BLaER1 (cell line): Measurements from ENCODE around the gene FBLN2.

Experiments
- H3K27ac ChIP-seq: shearing (Covaris generic); formaldehyde crosslinking; 2 replicates; pipeline ENCODE4 v1.8.1; 2022
- H3K27me3 ChIP-seq: shearing (Covaris generic); formaldehyde crosslinking; 2 replicates; pipeline ENCODE4 v1.8.1; 2022
- H3K36me3 ChIP-seq: shearing (Covaris generic); formaldehyde crosslinking; 2 replicates; pipeline ENCODE4 v1.8.1; 2022
- H3K4me1 ChIP-seq: shearing (Covaris generic); formaldehyde crosslinking; 2 replicates; pipeline ENCODE4 v1.8.1; 2022
- H3K4me2 ChIP-seq: shearing (Covaris generic); formaldehyde crosslinking; 2 replicates; pipeline ENCODE4 v1.8.1; 2022
- H3K4me3 ChIP-seq: shearing (Covaris generic); formaldehyde crosslinking; 2 replicates; pipeline ENCODE4 v1.8.1; 2022
- H3K9ac ChIP-seq: shearing (Covaris generic); formaldehyde crosslinking; 2 replicates; pipeline ENCODE4 v1.8.1; 2022
- H3K9me3 ChIP-seq: shearing (Covaris generic); formaldehyde crosslinking; 2 replicates; pipeline ENCODE4 v1.8.1; 2022
- H4K20me1 ChIP-seq: shearing (Covaris generic); formaldehyde crosslinking; 2 replicates; pipeline ENCODE4 v1.8.1; 2022
- Cebpa-rat ChIP-seq: shearing (Covaris generic); IDR thresholded peaks from 2 replicates; pipeline ENCODE4 v1.8.1; 2022

Gene FBLN2

DNA sequence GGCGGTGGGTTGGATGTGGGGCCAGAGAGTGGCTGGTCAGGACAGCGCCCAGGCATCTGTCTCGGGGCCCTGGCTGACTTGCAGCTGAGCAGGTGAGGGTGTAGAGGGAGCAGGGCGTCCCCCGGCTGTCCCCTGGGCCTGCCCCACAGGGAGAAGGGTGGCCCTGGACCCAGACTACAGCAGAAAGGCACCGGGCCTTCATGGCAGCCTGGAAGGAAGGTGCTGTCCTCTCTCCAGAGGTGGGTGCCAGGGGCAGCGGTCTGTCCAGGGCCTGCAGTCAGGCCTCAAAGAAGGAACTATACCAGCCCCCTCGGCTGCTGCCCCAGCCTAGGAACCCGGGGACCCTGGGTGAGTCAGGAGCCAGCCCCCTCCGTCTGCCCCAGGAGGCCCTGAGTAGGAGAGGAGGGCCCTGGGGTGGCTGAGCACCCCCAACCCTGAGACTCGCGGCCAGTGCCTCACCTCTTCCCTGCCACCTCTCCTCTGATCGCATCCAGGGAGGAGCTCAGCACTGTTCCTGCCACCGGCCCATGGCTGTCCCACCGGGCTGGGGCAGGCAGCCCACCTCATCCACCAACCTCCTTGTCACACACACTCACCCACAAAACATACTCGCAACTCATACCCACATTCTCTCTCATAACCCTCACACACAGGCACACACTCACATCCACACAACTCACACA lies 133.5 kb downstream of the FBLN2 start:
- no peak overlapping the region for H3K4me2 ChIP-seq
- H3K27me3 ChIP-seq: no peaks in the 10 kb centered on the region
- no peak overlapping the region for H3K27ac ChIP-seq
- H3K9me3 ChIP-seq: no peaks in the 10 kb centered on the region
- no peaks in the 10 kb centered on the region for H4K20me1 ChIP-seq
- H3K9ac ChIP-seq: no peak overlapping the region
- H3K4me1 ChIP-seq: peaks cover 13% of the 10 kb centered on the region
- no peak for TF ChIP-seq Cebpa-rat
- no peaks in the 10 kb centered on the region for H3K36me3 ChIP-seq
- no peak overlapping the region for H3K4me3 ChIP-seq

- H3K9me3 ChIP-seq: no peaks in the 10 kb centered on the region
- no peaks in the 10 kb centered on the region for H3K27me3 ChIP-seq
- H3K4me2 ChIP-seq: no peak overlapping the region
- no peaks in the 10 kb centered on the region for H3K36me3 ChIP-seq
- no peak overlapping the region for H3K27ac ChIP-seq
- no peak overlapping the region for H3K4me3 ChIP-seq
- no peak overlapping the region for H3K9ac ChIP-seq
- H3K4me1 ChIP-seq: peaks cover 13% of the 10 kb centered on the region
- H4K20me1 ChIP-seq: no peaks in the 10 kb centered on the region
- no peak for TF ChIP-seq Cebpa-rat
These were observed 134.4 kb downstream of the FBLN2 start for GRCh38 chr3:13683288-13683687.

GRCh38 chr3:13683772-13684171 lies 134.8 kb downstream of the FBLN2 start:
- Histone ChIP-seq H3K27me3 (no peaks in the 10 kb centered on the region), H4K20me1 (no peaks in the 10 kb centered on the region), H3K4me3 (no peak overlapping the region), H3K36me3 (no peaks in the 10 kb centered on the region), H3K27ac (no peak overlapping the region), H3K4me2 (no peak overlapping the region), H3K9ac (no peak overlapping the region), H3K4me1 (peaks cover 13% of the 10 kb centered on the region), H3K9me3 (no peaks in the 10 kb centered on the region)
- TF ChIP-seq Cebpa-rat: no peak

- Histone ChIP-seq H3K27me3 (no peaks in the 10 kb centered on the region), H3K4me2 (no peak overlapping the region), H4K20me1 (no peaks in the 10 kb centered on the region), H3K27ac (no peak overlapping the region), H3K4me1 (peaks cover 13% of the 10 kb centered on the region), H3K9ac (no peak overlapping the region), H3K9me3 (no peaks in the 10 kb centered on the region), H3K4me3 (no peak overlapping the region), H3K36me3 (no peaks in the 10 kb centered on the region)
- TF ChIP-seq Cebpa-rat: no peak
These were observed 135.4 kb downstream of the FBLN2 start for GRCh38 chr3:13684350-13684749.

DNA sequence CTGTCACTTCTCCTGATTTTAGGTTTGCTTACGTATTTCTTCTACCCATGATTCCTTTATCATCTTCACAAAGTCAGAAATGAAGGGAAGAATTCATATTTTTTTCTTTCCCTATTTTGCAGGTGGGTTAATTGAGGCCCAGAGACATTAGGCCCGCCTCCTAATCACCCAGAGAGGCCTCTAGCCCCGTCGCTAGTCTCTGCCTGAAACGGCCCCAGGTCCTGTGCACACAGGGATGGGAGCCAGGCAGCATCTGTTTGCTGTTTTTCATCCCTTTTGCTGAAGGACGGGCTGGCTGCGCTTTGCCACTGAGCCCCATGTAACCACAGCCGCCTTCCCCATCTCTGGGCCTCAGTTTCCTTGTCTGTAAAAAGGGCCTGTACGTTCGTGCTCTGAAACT lies 135.9 kb downstream of the FBLN2 start:
- H3K27me3 ChIP-seq: no peaks in the 10 kb centered on the region

DNA sequence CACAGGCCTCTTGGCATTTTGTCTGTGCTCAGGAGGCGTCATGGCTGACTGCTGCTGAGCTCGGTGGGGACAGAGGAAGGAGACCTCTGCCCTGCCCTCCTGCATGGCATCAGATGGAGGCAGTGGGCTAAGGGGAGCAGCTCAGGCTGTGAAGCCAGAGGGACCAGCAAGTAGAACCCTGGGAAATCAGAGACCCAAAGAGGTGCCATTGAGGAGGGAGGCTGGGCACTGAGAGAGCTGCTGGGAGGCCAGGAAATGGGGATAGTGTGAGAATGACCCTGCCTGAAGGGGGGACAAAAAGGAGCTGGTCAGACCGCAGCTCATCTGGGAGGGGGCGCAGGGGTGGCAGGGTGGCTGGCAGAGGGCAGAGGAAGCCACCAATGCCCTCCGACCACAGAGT lies 136.8 kb downstream of the FBLN2 start:
- Histone ChIP-seq H3K4me1 (peaks cover 6% of the 10 kb centered on the region), H3K9me3 (no peaks in the 10 kb centered on the region), H3K27ac (no peak overlapping the region), H4K20me1 (no peaks in the 10 kb centered on the region), H3K4me2 (no peak overlapping the region), H3K27me3 (no peaks in the 10 kb centered on the region), H3K36me3 (no peaks in the 10 kb centered on the region), H3K4me3 (no peak overlapping the region), H3K9ac (no peak overlapping the region)
- no peak for TF ChIP-seq Cebpa-rat

More for the DNA sequence above, 135.9 kb downstream of the FBLN2 start:
- Histone ChIP-seq H3K9me3 (no peaks in the 10 kb centered on the region), H3K4me2 (no peak overlapping the region), H3K36me3 (no peaks in the 10 kb centered on the region), H3K9ac (no peak overlapping the region), H3K27ac (no peak overlapping the region), H3K4me3 (no peak overlapping the region), H4K20me1 (no peaks in the 10 kb centered on the region), H3K4me1 (peaks cover 13% of the 10 kb centered on the region)
- TF ChIP-seq Cebpa-rat: no peak

- Histone ChIP-seq H3K36me3 (no peaks in the 10 kb centered on the region), H3K4me2 (no peak overlapping the region), H3K9ac (no peak overlapping the region), H3K4me1 (no peaks in the 10 kb centered on the region), H3K9me3 (no peaks in the 10 kb centered on the region), H3K4me3 (no peak overlapping the region), H4K20me1 (no peaks in the 10 kb centered on the region), H3K27ac (no peak overlapping the region), H3K27me3 (no peaks in the 10 kb centered on the region)
- no peak for TF ChIP-seq Cebpa-rat
These were observed 137.6 kb downstream of the FBLN2 start for GRCh38 chr3:13686367-13687160.

GRCh38 chr3:13687517-13687943 lies 138.6 kb downstream of the FBLN2 start:
- Histone ChIP-seq H4K20me1 (no peaks in the 10 kb centered on the region), H3K4me1 (no peaks in the 10 kb centered on the region), H3K4me2 (no peak overlapping the region), H3K27ac (no peak overlapping the region), H3K9me3 (no peaks in the 10 kb centered on the region), H3K27me3 (no peaks in the 10 kb centered on the region), H3K4me3 (no peak overlapping the region), H3K9ac (no peak overlapping the region), H3K36me3 (no peaks in the 10 kb centered on the region)
- no peak for TF ChIP-seq Cebpa-rat
